Stomach (tissue), 4 donors: ENCODE data around the gene FCGR3A.

Experiments
- POLR2A ChIP-seq, 4 donors: fragments of 450-650 bp; IDR thresholded peaks; one replicate each; pipeline ENCODE4 v1.6.1; 2016; ENCODE audit warnings: antibody characterized with exemption in 4 of 4, control low read depth in 2 of 4, mild to moderate bottlenecking in 1 of 4, moderate library complexity in 1 of 4
- TF ChIP-seq, protein P1 (sequence below), 7 experiments: fragments of 450-650 bp in 4 of 7; fragments of 200-600 bp in 3 of 7; sonication (generic) in 3 of 7; IDR thresholded peaks; one replicate each; pipeline ENCODE4 v1.5.1; 2016 to 2019; ENCODE audit warnings: antibody characterized with exemption in 7 of 7, control low read depth in 2 of 7, mild to moderate bottlenecking in 1 of 7

- TF ChIP-seq, protein P1, sequence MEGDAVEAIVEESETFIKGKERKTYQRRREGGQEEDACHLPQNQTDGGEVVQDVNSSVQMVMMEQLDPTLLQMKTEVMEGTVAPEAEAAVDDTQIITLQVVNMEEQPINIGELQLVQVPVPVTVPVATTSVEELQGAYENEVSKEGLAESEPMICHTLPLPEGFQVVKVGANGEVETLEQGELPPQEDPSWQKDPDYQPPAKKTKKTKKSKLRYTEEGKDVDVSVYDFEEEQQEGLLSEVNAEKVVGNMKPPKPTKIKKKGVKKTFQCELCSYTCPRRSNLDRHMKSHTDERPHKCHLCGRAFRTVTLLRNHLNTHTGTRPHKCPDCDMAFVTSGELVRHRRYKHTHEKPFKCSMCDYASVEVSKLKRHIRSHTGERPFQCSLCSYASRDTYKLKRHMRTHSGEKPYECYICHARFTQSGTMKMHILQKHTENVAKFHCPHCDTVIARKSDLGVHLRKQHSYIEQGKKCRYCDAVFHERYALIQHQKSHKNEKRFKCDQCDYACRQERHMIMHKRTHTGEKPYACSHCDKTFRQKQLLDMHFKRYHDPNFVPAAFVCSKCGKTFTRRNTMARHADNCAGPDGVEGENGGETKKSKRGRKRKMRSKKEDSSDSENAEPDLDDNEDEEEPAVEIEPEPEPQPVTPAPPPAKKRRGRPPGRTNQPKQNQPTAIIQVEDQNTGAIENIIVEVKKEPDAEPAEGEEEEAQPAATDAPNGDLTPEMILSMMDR (IDR thresholded peaks at IDR 0.05): no peak
- no peak for TF ChIP-seq POLR2A (IDR thresholded peaks at IDR 0.05)
Measured at GRCh38 chr1:161499099-161500039, 50.2 kb downstream of the FCGR3A start.
